C4-2B (cell line): Measurements from ENCODE around the gene SCN1B.
"Not testable (repeated sequence)": the region's sequence is repeated elsewhere in the genome, so short reads cannot be mapped to it uniquely, and the experiment has no call there.

Experiments
- H3K27ac ChIP-seq: fragments of 450-650 bp; 2 replicates; pipeline ENCODE4 v1.5.1; 2017
- CTCF ChIP-seq: fragments of 450-650 bp; conservative IDR thresholded peaks from 2 replicates; pipeline ENCODE4 v1.5.1; 2017; ENCODE audit warnings: mild to moderate bottlenecking
- ZFX ChIP-seq: fragments of 450-650 bp; IDR thresholded peaks from 2 replicates; pipeline ENCODE4 v1.6.1; 2017

SCN1B gene

DNA sequence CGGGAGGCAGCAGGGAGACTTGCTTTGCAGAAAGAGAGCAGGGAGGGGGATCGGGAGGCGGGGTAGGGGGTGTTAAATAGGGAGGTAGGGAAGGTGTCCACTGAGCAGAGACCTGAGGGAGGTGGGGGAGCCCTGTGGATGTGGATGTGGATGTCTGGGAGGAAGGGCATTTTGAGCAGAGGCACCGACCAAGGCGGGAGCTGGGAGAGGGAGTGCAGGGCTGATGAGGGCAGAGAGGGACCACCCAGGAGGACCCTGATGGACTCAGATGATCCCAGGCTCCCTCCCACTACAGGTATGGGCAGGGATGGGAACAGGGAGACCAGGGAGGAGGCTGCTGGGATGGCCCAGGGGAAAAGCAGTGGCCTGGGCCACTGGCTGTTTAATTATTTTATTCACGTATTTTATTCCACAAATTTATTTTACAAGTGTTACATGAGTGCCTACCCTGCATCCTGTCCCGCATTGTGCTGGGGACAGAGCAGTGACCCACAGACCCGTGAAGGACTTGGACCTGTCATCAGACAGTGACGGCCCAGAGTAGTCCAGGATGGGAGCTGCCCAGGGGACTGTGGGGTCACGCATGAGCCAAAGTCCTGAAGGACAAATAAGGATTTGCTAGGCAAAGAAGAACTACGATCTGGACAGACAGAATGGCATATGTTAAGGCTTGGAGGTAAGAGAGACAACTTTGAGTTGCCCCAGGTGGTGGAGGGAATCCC is 24.9 kb upstream of the SCN1B start:
- peak overlapping the region; percentile 36 for H3K27ac ChIP-seq
- TF ChIP-seq ZFX (no peak), CTCF (no peak)

GRCh38 chr19:35006007-35006341 is 24.3 kb upstream of the SCN1B start:
- peak overlapping the region; percentile 36 for H3K27ac ChIP-seq

DNA sequence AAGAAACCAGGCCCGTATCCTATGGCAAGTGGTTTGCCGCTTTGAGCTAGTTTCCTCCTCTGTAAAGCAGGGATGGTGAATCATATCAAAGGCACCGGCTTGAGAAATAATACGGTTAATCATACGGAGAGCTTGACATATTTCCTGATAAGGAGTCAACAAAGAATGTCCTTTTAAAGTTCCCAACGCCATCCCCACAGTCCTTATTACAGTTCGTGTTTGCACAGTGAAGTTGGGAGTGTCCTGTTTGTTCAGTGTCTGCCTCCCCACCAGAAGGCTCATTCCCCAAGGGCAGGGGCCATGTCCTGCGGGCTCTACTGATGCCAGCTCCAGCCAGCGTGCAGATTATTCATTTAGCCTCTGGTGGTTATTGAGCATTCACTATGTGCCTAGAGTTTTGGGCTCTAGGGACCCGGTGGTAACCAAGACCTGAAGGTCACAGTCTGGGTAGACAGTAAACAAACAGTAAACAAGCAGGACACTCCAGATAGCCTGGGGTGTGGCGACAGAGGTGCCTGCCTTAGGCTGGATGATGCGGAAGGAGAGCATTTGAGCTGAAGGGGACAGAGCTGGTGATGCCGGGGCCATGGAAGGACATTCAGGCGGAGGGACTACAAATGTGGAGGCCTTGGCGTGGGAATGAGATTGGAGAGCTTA is 23.8 kb upstream of the SCN1B start:
- peak overlapping the region; percentile 36 for H3K27ac ChIP-seq

GRCh38 chr19:35006999-35007365 is 23.3 kb upstream of the SCN1B start:
- H3K27ac ChIP-seq: peak overlapping the region; percentile 36
- TF ChIP-seq CTCF (no peak), ZFX (no peak)

More for the DNA sequence above, 23.8 kb upstream of the SCN1B start:
- TF ChIP-seq ZFX (no peak), CTCF (no peak)

DNA sequence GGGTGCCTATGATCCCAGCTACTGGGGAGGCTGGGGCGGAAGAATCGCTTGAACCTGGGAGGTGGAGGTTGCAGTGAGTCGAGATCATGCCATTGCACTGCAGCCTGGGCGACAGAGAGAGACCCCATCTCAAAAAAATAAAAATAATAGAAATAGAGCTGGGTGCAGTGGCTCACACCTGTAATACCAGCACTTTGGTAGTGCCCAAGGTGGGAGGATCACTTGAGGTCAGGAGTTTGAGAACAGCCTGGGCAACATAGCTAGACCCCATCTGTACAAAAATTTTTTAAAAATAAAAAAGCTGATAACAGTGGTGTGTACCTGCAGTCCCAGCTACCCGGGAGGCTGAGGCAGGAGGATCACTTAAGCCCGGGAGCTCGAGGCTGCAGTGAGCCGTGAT is 22.8 kb upstream of the SCN1B start:
- not testable (repeated sequence) for H3K27ac ChIP-seq

GRCh38 chr19:35008891-35009341 is 21.4 kb upstream of the SCN1B start:
- TF ChIP-seq ZFX (no peak), CTCF (no peak)
- H3K27ac ChIP-seq: no peak overlapping the region

GRCh38 chr19:35009424-35010415 is 20.6 kb upstream of the SCN1B start:
- TF ChIP-seq ZFX: no peak
- no peak for TF ChIP-seq CTCF
- no peak overlapping the region for H3K27ac ChIP-seq

- H3K27ac ChIP-seq: no peak overlapping the region
- TF ChIP-seq ZFX (no peak), CTCF (no peak)
Observed at GRCh38 chr19:35011091-35011689, 19.1 kb upstream of the SCN1B start.
